Activated CD4-positive, alpha-beta T cell treated with anti-CD3 and anti-CD28 coated beads, Interleukin-2, amount 10 ng/mL, durations not matched to agents 7 days and 5 days (primary cell): Measurements from ENCODE around the gene IL1RL1. TPM values are rescaled to one million over a fixed set of nuclear protein-coding genes. Genes with fewer than 3 reads are reported as not detected.
"Not testable (repeated sequence)": the region's sequence is repeated elsewhere in the genome, so short reads cannot be mapped to it uniquely, and the experiment has no call there.

ENCODE experiments used
- CTCF ChIA-PET: fragments of 350-600 bp; sonication (Branson Sonifier 250); formaldehyde crosslinking; loops from one replicate; lab custom pipeline; 2021; ENCODE audit warnings: antibody characterized with exemption; lab: Charles Lee
- POLR2A ChIA-PET: fragments of 350-600 bp; sonication (Branson Sonifier 250); formaldehyde crosslinking; loops from one replicate; lab custom pipeline; 2021; ENCODE audit warnings: antibody characterized with exemption; lab: Charles Lee
- DNase-seq: peaks from one replicate; pipeline ENCODE4 v3.0.0-alpha.2; 2020
- H3K27ac Mint-ChIP-seq: one replicate; pipeline ENCODE4 v1.8.0; 2021; ENCODE audit warnings: mild to moderate bottlenecking, moderate library complexity, mixed read lengths
- H3K27me3 Mint-ChIP-seq: one replicate; pipeline ENCODE4 v1.8.0; 2021; ENCODE audit warnings: mixed read lengths
- H3K36me3 Mint-ChIP-seq: one replicate; pipeline ENCODE4 v1.8.0; 2021; ENCODE audit warnings: low read depth, mixed read lengths
- H3K4me1 Mint-ChIP-seq: one replicate; pipeline ENCODE4 v1.8.0; 2021; ENCODE audit warnings: mixed read lengths
- H3K4me3 Mint-ChIP-seq: one replicate; pipeline ENCODE4 v1.8.0; 2021; ENCODE audit warnings: mild to moderate bottlenecking, moderate library complexity, mixed read lengths
- H3K9me3 Mint-ChIP-seq: one replicate; pipeline ENCODE4 v1.8.0; 2021; ENCODE audit warnings: mixed read lengths
- total RNA-seq, 2 experiments: library from RNA; stranded (reverse); gene quantifications; one replicate each; pipeline ENCODE4 v1.2.3, GENCODE V29; 2021

Gene IL1RL1
- total RNA-seq, 2 experiments from 2014 or later, result 0.12 TPM; not detected in 1

GRCh38 chr2:102317715-102318114, 6.4 kb downstream of the IL1RL1 start:
- no peak for DNase-seq
- H3K27ac Mint-ChIP-seq, result no peak overlapping the region
- CTCF ChIA-PET, result interaction anchor here (1.6 kb wide), 2 partner anchors 10 to 16 kb away, joined by 4 to 5 read pairs; no protein-coding TSS in a partner anchor

DNA sequence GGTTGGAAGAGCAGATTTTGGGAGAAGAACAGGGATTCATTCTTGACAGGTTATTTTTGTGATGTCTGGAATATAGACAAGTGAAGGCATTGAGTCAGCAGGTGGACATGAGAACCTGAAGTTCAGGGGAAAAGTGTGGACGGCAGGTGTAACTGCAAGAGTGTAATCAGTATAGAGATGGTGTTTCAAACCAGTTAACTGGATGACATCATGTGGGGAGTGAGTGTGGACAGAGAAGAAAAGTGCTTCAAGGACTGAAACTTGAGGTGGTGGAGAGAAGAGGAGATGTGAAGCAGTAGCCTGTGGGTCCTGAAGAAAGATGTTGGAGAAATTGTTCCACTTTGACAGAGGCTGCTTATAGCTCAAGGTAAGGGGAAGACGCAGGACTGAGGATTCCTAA, 7.1 kb downstream of the IL1RL1 start:
- DNase-seq, result no peak
- ChIA-PET POLR2A (no interaction called here), CTCF (interaction anchor here (0.7 to 1.6 kb wide), 2 partner anchors 17 to 1087 kb away, joined by 3 to 5 read pairs; no protein-coding TSS in a partner anchor)
- Mint-ChIP-seq H3K36me3 (no peaks in the 10 kb centered on the region), H3K27me3 (no peaks in the 10 kb centered on the region), H3K4me1 (peaks cover 8% of the 10 kb centered on the region), H3K4me3 (no peak overlapping the region), H3K9me3 (peaks cover 3% of the 10 kb centered on the region), H3K27ac (no peak overlapping the region)

More at GRCh38 chr2:102317715-102318114, 6.4 kb downstream of the IL1RL1 start:
- POLR2A ChIA-PET, result no interaction called here
- H3K9me3 Mint-ChIP-seq, result peaks cover 3% of the 10 kb centered on the region
- no peaks in the 10 kb centered on the region for H3K36me3 Mint-ChIP-seq
- H3K27me3 Mint-ChIP-seq, result no peaks in the 10 kb centered on the region
- peaks cover 8% of the 10 kb centered on the region for H3K4me1 Mint-ChIP-seq
- H3K4me3 Mint-ChIP-seq, result no peak overlapping the region

GRCh38 chr2:102321941-102322719, 10.8 kb downstream of the IL1RL1 start:
- Mint-ChIP-seq H3K9me3 (peaks cover 5% of the 10 kb centered on the region), H3K4me3 (no peak overlapping the region), H3K36me3 (peaks cover 4% of the 10 kb centered on the region), H3K27me3 (peaks cover 12% of the 10 kb centered on the region), H3K27ac (no peak overlapping the region), H3K4me1 (no peaks in the 10 kb centered on the region)
- no peak for DNase-seq
- ChIA-PET POLR2A (interaction anchor here (0.6 kb wide), 1 partner anchor 1018 kb away, joined by 3 read pairs; no protein-coding TSS in a partner anchor), CTCF (interaction anchor here (0.7 to 1.1 kb wide), 2 partner anchors 10 to 20 kb away, joined by 3 read pairs; no protein-coding TSS in a partner anchor)

- H3K27ac Mint-ChIP-seq, H3K36me3 Mint-ChIP-seq, POLR2A ChIA-PET: not testable (repeated sequence)
Measured at GRCh38 chr2:102324914-102325313, 13.6 kb downstream of the IL1RL1 start.

DNA sequence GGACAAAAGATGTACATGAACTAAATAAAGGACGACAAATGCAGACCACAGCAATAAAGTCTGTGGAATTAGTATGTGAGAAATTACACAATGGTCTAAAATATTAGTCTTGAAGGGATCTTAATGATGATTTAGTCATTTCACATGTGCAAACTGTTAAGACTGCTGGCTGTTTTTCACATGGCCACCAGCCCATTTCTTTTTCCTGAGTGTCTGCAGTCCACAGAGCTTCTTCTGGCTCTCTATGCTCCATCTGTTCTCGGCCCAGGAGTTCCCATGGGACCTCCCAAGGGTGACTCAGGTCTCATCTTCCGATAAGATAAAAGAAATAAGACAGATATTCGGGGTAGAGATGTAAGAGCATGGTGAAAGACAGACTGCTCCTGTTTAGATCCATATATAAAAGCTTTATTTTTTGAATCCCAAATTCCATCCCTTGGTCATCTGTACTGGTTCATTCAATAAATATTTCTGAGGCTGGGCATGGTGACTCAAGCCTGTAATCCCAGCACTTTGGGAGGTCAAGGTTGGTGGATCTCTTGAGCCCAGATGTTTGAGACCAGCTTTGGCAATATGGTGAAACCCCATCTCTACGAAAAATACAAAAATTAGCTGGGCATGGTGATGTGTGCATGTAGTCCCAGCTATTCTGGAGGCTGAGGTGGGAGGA, 20.1 kb downstream of the IL1RL1 start:
- ChIA-PET CTCF (interaction anchor here (1.2 kb wide), 3 partner anchors 9 to 83 kb away, joined by 3 to 4 read pairs (median 3); no protein-coding TSS in a partner anchor), POLR2A (no interaction called here)
- Mint-ChIP-seq H3K27me3 (peaks cover 23% of the 10 kb centered on the region), H3K36me3 (peaks cover 2% of the 10 kb centered on the region), H3K4me1 (no peaks in the 10 kb centered on the region), H3K4me3 (no peak overlapping the region), H3K9me3 (peaks cover 19% of the 10 kb centered on the region), H3K27ac (no peak overlapping the region)
- no peak for DNase-seq

More at GRCh38 chr2:102324914-102325313, 13.6 kb downstream of the IL1RL1 start:
- H3K9me3 Mint-ChIP-seq, H3K4me1 Mint-ChIP-seq, CTCF ChIA-PET, H3K4me3 Mint-ChIP-seq, DNase-seq: not testable (repeated sequence)
- H3K27me3 Mint-ChIP-seq, result peaks cover 21% of the 10 kb centered on the region

- no peak for DNase-seq
- no peak overlapping the region for H3K4me3 Mint-ChIP-seq
- peaks cover 2% of the 10 kb centered on the region for H3K36me3 Mint-ChIP-seq
- CTCF ChIA-PET, result interaction anchor here (1.3 kb wide), 1 partner anchor 10 kb away, joined by 6 read pairs; no protein-coding TSS in a partner anchor
- peaks cover 17% of the 10 kb centered on the region for H3K9me3 Mint-ChIP-seq
- peaks cover 2% of the 10 kb centered on the region for H3K4me1 Mint-ChIP-seq
- no peak overlapping the region for H3K27ac Mint-ChIP-seq
- POLR2A ChIA-PET, result interaction anchor here (0.7 kb wide), 1 partner anchor 29 kb away, joined by 3 read pairs; no protein-coding TSS in a partner anchor
- H3K27me3 Mint-ChIP-seq, result peaks cover 8% of the 10 kb centered on the region
Measured at GRCh38 chr2:102334486-102334885, 23.1 kb downstream of the IL1RL1 start.

GRCh38 chr2:102335871-102336366, 24.6 kb downstream of the IL1RL1 start:
- peaks cover 7% of the 10 kb centered on the region for H3K27me3 Mint-ChIP-seq
- no peak overlapping the region for H3K4me3 Mint-ChIP-seq
- CTCF ChIA-PET, result interaction anchor here (0.7 kb wide), 1 partner anchor 461 kb away, joined by 3 read pairs; no protein-coding TSS in a partner anchor
- peaks cover 17% of the 10 kb centered on the region for H3K9me3 Mint-ChIP-seq
- DNase-seq, result no peak
- H3K4me1 Mint-ChIP-seq, result peaks cover 2% of the 10 kb centered on the region
- POLR2A ChIA-PET, result no interaction called here
- peaks cover 2% of the 10 kb centered on the region for H3K36me3 Mint-ChIP-seq
- H3K27ac Mint-ChIP-seq, result no peak overlapping the region

GRCh38 chr2:102336502-102336945, 25.2 kb downstream of the IL1RL1 start:
- peaks cover 17% of the 10 kb centered on the region for H3K9me3 Mint-ChIP-seq
- ChIA-PET CTCF (interaction anchor here (0.7 kb wide), 1 partner anchor 462 kb away, joined by 3 read pairs; no protein-coding TSS in a partner anchor), POLR2A (no interaction called here)
- H3K4me1 Mint-ChIP-seq, result peaks cover 2% of the 10 kb centered on the region
- peaks cover 7% of the 10 kb centered on the region for H3K27me3 Mint-ChIP-seq
- no peak for DNase-seq
- no peak overlapping the region for H3K4me3 Mint-ChIP-seq
- H3K27ac Mint-ChIP-seq, result no peak overlapping the region
- H3K36me3 Mint-ChIP-seq, result peaks cover 2% of the 10 kb centered on the region

DNA sequence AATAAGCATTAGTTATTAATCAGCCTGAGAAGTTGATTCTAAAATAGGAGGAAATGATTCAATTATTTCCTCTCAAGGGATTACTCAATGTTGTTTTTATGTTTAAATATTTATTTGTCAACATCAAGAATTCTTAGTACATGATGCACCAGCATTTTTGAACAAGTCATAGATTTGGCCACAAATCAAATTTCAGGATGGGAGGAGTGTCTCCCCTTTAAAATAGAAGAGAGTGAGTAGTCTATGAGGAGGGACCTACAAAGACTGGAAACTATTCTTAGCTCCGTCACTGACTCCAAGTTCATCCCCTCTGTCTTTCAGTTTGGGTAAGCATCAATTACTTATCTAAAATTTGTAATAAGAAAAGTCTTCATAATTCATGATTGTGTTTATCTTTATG, 25.6 kb downstream of the IL1RL1 start:
- peaks cover 2% of the 10 kb centered on the region for H3K4me1 Mint-ChIP-seq
- POLR2A ChIA-PET, result no interaction called here
- CTCF ChIA-PET, result no interaction called here
- H3K27me3 Mint-ChIP-seq, result peaks cover 7% of the 10 kb centered on the region
- no peak for DNase-seq
- H3K4me3 Mint-ChIP-seq, result no peak overlapping the region
- H3K9me3 Mint-ChIP-seq, result peaks cover 16% of the 10 kb centered on the region
- peaks cover 2% of the 10 kb centered on the region for H3K36me3 Mint-ChIP-seq
- H3K27ac Mint-ChIP-seq, result no peak overlapping the region

GRCh38 chr2:102337481-102338386, 26.4 kb downstream of the IL1RL1 start:
- ChIA-PET CTCF (no interaction called here), POLR2A (no interaction called here)
- no peak overlapping the region for H3K4me3 Mint-ChIP-seq
- peaks cover 2% of the 10 kb centered on the region for H3K27me3 Mint-ChIP-seq
- no peaks in the 10 kb centered on the region for H3K36me3 Mint-ChIP-seq
- H3K27ac Mint-ChIP-seq, result no peak overlapping the region
- peaks cover 2% of the 10 kb centered on the region for H3K4me1 Mint-ChIP-seq
- DNase-seq, result no peak
- H3K9me3 Mint-ChIP-seq, result peaks cover 11% of the 10 kb centered on the region

DNA sequence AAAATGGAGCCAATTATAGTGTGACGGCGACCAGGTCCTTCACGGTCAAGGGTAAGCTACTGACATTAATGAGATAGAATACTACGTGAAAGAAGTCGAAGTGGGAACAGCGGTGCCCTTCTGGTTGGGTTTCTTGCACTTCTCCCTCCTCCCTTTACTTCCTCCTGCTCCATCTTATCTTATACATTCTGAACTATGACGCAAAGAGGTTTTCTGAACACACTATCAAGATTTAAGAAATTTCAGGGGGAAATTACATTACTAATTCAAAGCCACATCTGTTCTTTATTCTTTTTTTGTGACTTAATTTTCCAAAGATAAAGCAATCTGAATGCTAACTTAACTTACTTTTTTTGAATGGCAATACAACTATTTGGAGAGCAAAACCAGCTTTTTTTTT, 29.4 kb downstream of the IL1RL1 start:
- POLR2A ChIA-PET, result no interaction called here
- CTCF ChIA-PET, result no interaction called here
- Mint-ChIP-seq H3K4me1 (peaks cover 2% of the 10 kb centered on the region), H3K36me3 (no peaks in the 10 kb centered on the region), H3K9me3 (no peaks in the 10 kb centered on the region), H3K4me3 (no peak overlapping the region), H3K27me3 (no peaks in the 10 kb centered on the region), H3K27ac (no peak overlapping the region)
- DNase-seq, result no peak

- ChIA-PET CTCF (interaction anchor here (1.2 kb wide), 1 partner anchor 8 kb away, joined by 4 read pairs; no protein-coding TSS in a partner anchor), POLR2A (no interaction called here)
- H3K27ac Mint-ChIP-seq, result no peak overlapping the region
- no peaks in the 10 kb centered on the region for H3K4me1 Mint-ChIP-seq
- H3K36me3 Mint-ChIP-seq, result no peaks in the 10 kb centered on the region
- no peak for DNase-seq
- H3K9me3 Mint-ChIP-seq, result peaks cover 2% of the 10 kb centered on the region
- H3K4me3 Mint-ChIP-seq, result no peak overlapping the region
- H3K27me3 Mint-ChIP-seq, result peaks cover 2% of the 10 kb centered on the region
Measured at GRCh38 chr2:102342888-102343287, 31.5 kb downstream of the IL1RL1 start.
